IPS-NIHi7 (cell line): Measurements from ENCODE around the gene SYTL3.
A peak's percentile ranks its signal among the peaks of the same experiment; 100 is the strongest.
"Not testable (repeated sequence)": the region's sequence is repeated elsewhere in the genome, so short reads cannot be mapped to it uniquely, and the experiment has no call there.

Experiments used
- DNase-seq: peaks from one replicate; pipeline ENCODE4 v3.0.0; 2012; ENCODE audit warnings: mixed read lengths; ENCODE audit errors: extremely low spot score

SYTL3 gene, protein sequence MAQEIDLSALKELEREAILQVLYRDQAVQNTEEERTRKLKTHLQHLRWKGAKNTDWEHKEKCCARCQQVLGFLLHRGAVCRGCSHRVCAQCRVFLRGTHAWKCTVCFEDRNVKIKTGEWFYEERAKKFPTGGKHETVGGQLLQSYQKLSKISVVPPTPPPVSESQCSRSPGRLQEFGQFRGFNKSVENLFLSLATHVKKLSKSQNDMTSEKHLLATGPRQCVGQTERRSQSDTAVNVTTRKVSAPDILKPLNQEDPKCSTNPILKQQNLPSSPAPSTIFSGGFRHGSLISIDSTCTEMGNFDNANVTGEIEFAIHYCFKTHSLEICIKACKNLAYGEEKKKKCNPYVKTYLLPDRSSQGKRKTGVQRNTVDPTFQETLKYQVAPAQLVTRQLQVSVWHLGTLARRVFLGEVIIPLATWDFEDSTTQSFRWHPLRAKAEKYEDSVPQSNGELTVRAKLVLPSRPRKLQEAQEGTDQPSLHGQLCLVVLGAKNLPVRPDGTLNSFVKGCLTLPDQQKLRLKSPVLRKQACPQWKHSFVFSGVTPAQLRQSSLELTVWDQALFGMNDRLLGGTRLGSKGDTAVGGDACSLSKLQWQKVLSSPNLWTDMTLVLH

DNA sequence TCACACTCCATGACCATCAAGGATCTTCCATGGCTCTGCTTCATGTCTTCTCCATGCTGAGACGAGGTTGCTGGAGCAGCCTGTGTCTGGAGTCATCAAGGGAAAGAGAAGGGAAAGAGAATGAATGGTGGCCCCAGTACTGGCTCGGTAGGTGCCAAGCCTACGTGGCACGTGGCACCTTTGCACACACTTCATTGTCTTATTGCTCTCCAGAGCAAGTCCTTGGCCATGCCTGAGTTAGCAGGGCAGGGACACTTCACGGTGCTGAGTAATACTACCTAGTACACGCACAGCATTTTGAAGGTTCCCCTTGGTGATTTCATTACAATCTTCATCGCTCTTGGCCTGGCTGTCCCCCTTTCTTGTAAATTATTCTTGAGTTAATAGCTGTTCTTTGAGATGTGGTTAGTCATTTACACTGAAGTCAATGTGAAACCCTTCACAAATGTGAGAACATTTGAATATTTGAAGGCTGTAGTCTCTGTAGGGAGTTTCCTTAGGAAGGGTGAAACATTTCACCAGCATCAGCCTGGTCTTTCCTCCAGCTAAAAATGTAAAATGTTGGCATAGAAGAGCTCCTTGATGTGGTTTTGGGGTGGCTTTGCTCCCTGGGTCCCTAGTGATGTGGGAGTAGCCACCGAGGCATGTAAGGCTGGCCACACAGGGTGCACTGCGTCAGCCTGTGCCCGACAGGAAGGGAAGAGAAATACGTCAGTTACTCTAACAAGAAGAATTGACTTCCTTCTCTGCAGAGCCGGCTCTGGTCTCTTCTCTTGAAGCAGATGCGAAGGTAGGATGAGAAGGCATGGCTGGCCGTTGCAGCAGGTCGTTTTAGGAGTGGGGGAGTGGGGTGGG is at the start of gene SYTL3:
Gene SYTL3, plus strand, starts transcription at position 766 of the 855 bp plus-strand sequence. CDS start 13,215 bp downstream, outside the sequence.
- no peak for DNase-seq

DNA sequence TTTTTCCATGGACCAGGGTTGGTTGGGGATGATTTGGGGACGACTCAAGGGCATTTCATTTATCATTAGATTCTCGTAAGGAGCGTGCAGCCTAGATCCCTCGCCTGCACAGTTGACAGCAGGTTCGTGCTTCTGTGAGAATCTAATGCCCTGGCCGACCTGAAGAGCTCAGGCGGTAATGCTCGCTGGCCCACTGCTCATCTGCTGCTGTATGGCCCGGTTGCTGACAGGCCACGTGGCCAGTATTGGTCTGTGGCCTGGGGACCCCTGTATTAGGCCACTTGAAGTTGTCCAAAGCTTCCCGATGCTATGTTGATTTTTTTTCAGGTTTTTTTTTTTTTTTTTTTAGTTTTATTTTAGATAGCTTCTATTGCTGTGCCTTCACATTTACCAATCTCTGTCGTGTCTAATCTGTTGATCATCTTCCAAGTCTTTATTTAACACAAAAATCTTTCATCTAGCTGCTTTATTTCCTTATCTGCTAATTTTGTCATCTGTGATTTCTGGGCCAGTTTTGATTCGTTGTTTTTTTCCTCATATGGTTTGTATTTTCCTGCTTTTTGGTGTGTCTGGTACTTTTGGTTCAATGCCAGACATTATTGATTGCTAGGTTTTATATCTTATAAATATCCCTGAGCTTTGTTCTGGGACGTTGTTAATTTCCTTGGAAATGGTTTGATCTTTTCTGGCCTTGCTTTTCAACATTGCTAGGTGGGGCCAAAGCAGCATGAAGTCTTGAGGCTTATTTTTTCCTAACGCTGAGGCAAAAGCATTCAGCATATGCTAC is 46.4 kb upstream of the SYTL3 start:
- DNase-seq, result no peak

DNA sequence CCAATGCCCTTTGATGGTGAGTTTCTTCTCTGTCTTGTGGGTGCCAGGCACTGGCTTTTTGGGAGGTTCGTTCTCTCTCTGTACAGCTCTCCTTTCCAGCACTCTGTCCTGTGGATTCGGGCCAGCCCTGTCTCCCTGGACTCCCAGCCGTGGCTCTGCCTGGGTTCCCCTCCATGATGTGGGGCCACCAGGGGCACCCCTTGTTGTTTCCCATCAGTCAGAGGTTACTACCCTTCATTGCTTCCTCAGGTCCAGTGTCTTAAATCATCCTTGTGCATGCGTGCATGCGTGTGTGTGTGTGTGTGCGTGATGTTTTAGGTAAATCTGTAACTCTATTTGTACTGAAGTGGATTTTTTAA is 45.8 kb upstream of the SYTL3 start:
- no peak for DNase-seq

DNA sequence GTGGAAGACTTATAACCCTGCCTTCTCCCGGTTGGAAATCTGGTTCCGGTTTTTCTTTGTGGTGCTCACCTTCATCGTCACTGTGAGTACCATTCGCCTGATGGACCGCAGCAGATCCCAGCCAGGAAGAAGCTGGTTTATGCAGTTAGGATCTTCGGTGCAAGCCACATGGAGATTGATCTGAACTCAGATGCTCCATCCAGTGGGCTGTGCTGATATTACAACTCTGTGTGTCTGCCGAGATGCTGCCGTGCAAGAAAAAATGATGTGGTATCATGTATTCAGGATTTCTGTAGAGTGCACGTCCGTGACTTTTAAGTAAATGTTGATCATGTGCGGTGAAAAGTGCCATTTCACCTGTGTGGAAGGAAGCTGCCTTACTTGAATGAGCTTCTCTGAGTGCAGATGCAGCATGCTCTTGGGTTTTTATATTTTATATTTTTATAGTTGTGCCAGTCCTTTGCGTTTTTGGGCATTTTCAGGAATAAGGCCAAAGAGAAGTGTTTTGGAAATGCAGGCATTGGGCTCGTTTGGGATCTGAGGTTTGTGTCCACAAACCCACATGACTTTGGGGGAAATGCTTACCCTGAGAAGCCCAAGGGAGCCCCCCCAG is 44.5 kb upstream of the SYTL3 start:
- DNase-seq, result peak; percentile 83

DNA sequence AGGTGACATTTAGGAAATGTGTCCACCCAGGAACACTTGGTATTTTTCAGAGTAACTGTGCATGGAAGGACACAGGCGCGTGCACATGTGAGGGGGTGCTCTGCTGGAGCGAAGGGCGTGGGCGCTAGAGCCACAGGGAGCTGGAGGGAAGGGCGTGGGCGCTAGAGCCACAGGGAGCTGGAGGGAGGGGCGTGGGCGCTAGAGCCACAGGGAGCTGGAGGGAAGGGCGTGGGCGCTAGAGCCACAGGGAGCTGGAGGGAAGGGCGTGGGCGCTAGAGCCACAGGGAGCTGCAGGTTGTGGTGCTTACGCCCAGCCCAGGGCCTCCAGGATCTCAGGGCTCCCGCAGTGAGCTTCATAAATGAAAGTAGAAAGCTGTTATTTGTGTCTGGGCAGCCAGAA is 43.8 kb upstream of the SYTL3 start:
- DNase-seq, result not testable (repeated sequence)

DNA sequence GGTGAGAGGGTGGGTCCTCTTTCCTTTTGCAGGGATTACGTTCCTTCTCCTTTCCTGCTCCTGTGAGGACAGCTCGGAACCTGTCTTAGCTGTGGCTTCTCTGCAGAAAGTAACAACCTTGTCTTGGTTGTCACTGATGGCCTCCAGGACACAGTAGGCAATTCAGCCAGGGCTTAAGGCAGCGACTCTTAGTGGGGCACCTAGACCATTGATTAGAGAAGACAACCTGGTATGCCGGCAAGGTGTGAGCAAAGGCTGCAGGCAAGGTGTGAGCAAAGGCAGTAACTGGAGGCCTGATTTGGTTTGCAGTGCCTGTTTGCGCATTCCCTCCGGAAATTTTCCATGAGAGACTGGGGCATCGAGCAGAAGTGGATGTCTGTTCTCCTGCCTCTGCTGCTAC is 42.9 kb upstream of the SYTL3 start:
- no peak for DNase-seq

DNA sequence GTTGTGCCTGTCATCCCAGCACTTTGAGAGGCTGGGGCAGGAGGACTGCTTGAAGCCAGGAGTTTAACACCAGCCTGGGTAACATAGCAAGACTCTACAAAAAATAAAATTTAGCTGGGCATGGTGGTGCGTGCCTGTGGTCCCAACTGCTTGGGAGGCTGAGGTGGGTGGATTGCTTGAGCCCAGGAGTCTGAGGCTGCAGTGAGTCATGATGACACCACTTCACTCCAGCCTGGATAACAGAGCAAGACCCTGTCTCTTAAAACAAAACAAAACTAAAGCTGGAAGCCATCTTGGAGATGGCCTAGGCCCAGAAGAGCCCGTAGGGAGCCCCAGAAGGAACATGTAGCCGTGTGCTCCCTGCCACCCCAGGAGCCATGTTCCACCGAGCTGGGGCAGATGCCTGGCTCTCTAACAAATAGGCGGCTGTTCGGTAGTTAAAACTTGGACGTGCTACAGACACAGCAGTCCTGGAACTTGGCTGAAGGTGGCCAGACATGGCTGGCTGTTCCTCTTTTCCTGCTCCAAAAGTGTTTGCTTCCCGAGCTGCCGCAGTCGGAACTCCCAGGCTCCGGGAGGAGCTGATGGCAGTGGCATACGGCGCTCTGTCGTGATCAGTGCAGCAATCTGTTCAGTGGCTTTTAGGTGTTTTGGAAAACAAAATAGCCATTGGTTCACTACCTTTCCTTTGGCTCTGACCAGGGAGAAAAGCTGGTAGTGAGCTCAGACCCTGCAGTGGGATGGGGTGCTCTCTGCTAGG is 42.3 kb upstream of the SYTL3 start:
- no peak for DNase-seq

DNA sequence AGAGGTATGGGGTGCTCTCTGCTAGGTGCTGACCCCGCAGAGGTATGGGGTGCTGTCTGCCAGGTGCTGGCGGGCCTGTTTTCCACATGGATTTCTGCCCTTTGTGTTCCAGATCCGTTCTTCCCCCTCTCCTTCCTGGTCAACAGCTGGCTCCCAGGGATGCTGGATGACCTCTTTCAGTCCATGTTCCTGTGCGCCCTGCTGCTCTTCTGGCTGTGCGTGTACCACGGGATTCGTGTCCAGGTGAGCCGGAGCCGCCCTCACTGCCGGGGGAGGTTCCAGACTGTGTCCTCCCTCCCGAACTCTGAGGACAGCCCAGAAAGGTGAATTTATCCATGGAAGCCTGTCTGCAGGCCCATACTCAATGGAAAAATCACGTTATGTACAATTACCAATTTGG is 41.6 kb upstream of the SYTL3 start:
- no peak for DNase-seq

DNA sequence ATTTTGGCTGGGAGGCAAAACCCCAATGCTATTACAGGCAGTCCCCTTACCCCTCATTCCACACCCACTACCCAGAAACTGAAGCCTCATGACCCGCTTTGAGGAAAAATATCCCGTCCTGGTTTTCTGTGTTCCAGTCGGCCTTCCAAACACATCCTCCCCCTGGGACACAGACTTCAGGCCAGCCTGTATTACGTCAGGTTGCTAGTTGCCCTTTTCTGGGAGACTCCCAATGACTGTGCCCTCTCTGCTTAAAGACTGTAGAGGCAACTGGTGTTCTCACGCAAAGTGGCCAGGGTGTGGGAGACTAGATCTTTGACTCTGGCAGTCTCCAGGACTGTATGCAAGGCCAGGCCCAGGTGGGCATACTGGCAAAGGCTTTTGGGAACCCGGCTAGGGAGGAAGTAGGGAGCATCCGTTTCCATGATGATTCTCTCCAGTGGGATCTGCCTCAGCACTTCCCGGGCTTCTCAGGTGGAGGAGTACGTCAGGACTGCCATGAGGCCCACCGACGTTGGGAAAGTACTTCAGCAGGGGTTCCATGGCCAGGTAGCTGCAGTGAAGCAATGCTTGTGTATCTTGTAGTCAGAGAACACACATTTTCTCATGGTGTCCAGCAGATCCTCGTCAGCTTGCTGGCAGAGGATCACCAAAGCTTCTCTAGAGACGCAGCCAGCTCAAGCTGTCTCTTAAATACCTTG is 40.2 kb upstream of the SYTL3 start:
- DNase-seq, result no peak

DNA sequence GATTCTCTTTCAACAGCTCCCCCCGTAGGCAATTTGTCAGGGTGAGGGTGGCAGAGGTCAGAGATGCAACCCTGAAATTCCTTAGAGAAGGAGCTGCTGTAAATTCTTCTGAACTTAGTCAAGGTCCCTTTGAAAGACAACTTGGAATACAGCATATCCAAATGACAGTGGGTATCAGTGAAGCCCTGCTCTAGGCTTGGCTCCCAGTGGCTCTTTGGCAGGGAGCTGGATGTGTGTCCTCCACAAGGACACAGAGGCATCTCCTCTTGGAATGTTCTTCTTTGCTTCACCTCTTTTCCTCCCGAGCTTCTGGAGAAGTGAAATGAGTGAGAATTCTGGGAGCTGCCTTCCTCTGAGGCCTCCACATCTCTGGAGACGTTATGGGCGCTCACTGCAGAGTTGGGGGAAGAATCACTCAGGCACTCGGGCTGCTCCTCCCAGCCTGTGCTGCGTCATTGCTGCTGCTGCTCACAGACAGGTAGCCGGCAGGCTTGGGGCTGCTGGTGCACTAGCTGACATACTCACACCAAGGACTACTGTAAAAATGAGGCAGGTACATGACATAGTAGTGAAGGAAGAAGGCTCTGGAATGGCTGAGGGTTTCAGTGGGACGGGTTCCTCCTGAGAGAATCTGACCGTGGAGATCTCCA is 39.4 kb upstream of the SYTL3 start:
- DNase-seq, result no peak

DNA sequence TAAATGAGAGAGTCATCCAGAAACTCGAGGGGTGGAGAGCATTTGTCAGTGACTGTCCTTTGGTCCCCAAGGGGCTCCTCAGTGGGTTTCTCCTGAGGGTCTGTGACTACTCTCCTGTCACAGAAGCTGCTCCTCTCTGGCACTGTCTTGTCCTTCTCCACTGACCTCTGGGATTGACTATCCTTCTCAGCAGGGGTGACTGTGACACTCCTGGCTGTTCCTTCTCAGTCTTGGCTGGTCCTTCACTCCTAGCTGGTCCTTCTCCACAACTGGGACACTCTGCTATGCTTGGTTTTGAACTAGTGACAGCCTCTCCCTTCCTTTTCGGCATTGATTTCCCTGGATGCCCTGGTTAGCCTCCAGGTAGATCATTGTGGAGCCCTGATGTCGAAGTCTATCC is 38.8 kb upstream of the SYTL3 start:
- DNase-seq, result no peak

DNA sequence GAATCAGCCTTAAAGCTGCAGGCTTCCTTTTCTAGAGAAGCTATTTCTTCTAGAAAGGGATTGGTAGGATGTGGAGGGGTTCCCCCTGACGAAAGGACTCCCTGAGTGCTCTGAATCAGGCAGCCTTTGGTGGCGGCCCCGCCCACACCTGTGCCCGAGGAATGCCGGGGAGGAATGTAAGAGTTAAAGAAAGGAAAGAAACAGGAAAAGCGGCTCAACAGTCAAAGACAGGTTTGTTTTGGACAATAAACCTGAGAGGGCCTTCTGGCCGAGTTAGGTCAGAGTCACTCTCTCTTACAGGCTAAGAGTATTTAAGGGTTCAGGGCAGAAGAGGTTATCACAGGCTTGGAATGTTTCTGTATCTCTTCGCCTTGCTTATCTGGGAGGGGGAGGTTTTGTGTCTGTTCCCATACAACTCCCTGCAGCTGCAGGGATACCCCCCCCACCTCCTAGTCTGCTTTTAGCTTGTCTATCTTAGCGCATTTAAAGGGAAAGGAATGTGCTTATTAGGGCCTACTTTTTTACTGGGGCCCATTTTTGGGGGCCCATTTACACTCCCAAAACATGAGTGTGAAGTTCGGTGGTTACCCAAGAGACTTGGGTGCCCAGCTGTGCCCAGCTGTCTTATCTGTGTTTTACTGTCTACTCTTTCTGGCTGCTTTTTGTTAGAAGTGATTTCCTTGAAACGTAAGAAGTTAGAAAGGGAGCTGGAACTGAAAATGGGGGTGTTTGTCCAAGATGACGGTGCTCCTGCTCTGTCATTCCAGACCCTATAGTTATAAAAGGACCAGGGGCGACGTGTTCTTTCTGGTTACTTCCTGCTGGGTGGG is 38.1 kb upstream of the SYTL3 start:
- DNase-seq, result peak; percentile 88

DNA sequence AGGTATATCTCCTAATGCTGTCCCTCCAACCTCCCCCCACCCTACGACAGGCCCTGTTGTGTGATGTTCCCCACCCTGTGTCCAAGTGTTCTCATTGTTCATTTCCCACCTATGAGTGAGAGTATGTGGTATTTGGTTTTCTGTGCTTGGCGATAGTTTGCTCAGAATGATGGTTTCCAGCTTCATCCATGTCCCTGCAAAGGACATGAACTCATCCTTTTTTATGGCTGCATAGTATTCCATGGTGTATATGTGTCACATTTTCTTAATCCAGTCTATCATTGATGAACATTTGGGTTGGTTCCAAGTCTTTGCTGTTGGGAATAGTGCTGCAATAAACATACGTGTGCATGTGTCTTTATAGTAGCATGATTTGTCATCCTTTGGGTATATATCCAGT is 35.2 kb upstream of the SYTL3 start:
- not testable (repeated sequence) for DNase-seq

DNA sequence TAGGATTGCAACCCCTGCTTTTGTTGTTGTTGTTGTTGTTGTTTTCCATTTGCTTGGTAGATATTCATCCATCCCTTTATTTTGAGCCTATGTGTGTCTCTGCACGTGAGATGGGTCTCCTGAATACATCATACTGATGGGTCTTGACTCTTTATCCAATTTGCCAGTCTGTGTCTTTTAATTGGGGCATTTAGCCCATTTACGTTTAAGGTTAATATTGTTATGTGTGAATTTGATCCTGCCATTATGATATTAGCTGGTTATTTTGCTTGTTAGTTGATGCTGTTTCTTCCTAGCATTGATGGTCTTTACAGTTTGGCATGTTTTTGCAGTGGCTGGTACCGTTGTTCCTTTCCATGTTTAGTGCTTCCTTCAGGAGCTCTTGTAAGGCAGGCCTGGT is 31.6 kb upstream of the SYTL3 start:
- not testable (repeated sequence) for DNase-seq

DNA sequence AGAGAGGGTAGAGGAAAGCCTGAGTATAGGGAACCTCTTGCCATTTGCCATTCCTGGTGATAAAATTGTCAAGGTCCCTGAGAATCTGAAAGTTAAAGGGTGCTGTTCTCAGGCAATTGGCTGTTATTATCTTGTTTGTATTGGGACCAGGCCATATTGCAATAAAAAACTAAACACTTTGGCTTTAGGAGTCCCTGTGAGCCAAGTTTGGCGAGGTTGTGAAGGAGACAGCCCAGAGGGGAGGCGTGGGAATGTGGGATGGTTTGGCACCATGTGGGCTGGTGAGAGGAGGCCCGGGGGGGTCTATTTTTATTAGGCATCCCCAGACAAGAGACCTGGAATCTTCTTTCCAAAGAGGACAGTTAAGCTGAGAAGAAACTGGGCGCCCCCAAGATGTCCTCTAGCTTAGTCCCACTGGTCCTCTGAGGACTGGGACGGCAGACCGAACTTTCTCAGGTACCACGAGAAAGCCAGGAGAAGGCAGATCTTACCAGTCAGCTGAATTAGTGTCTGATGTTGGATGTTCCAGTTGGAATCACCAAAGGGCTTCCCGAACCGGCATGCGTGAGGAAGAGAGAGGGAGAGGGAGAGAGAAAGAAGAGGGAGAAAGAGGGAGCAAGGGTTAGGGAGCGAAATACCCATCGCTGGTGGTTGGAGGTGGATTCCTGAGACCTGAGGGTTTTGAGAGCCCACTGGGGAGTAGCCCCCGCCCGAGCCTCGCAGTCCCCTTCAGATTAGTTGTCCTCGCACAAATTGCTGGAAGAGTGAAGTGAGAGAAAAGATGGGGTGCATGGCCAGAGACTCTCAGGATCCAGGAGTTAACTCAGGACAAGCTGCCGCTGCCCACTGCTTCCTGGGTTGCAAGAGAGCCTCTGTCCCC is 29.7 kb upstream of the SYTL3 start:
- DNase-seq, result no peak

DNA sequence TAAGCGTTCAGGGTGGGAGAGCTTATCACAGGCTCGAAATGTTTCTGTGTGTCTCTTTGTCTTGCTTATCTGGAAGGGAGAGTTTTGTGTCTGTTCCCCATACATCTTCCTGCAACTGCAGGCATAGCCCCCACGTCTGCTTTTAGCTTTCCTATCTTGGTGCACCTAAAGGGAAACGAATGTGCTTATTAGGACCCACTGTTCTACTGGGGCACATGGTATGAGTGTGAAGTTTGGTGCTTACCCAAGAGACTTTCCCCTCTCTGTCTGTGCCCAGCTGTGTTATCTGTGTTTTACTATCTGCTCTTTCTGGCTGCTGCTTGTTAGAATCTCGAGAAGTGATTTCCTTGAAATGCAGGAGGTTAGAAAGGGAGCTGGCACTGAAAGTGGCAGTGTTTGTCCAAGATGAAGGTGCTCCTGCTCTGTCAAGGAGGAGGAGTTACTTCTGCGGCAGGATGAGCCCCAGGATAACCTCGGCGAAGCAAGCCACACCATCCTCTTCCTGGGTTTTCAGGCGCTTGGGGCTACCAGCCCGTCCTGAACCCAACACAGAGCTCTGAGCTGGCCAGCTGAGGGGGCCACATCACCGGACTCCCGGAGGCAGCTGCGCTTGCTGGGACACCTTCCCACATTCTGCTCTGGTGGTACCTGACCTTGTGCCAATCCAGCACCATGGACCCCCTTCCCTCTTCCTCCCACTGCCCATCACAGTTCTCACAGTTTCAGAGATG is 28.7 kb upstream of the SYTL3 start:
- DNase-seq, result no peak
